HS-27A (cell line): ENCODE measurements around the gene ZDHHC22.

Source experiments
- DNase-seq: peaks from one replicate; pipeline ENCODE4 v3.0.0-alpha.2; 2012; ENCODE audit warnings: low read depth, missing footprints

The ZDHHC22 gene

DNA sequence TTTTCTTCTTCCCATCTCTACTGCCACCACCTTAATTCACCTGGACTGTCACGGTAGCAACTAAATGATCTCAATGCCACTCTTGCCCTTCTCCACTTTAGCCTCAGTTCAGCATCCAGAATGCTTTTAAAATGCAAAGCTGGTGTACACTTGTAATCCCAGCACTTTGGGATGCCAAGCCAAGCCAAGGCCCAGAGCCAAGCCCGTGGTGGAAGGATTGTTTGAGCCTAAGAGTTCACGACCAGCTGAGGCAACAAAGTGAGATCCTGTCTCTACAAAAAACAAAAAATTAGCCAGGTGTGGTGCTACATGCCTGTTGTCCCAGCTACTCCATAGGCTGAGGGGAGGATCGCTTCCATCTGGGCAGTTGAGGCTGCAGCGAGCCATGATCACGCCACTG is 37.6 kb downstream of the ZDHHC22 start:
- DNase-seq = no peak

DNA sequence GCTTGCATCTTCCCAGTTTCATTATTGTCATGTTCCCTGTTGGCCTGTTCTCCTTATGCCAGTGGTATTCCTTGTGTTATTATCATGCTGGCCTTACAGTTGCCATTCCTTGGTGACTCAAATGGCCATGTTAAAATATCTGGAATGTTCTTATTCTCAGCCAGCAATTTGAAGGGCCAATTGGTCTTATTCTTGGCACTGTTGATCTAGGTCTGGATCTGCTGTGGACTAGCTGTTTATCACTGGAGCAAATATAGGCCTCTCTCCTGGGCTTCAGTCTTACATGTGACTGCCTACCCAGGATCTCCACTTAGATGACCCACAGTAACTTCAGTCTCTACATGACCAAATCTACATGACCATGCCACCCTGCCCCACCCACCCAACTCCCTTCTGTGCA is 38.1 kb downstream of the ZDHHC22 start:
- no peak for DNase-seq

DNA sequence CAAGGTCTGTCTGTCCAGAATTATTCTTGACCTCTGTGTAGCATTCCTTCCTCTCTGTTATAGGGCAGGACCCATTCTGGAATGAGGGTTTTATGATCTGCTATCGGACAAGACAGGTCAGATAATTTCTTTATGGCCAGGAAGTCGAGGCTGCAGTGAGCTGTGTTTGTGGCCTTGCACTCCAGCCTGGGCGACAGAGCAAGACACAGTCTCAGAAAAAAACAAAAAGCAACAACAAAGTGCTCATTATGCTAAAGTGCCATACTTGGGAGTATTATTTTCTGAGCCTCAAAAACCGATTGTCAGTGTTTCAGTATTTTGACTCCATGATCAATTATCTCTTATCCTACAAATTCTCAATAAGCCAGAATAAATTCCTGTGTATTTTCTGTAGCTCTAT is 39.4 kb downstream of the ZDHHC22 start:
- DNase-seq = no peak

DNA sequence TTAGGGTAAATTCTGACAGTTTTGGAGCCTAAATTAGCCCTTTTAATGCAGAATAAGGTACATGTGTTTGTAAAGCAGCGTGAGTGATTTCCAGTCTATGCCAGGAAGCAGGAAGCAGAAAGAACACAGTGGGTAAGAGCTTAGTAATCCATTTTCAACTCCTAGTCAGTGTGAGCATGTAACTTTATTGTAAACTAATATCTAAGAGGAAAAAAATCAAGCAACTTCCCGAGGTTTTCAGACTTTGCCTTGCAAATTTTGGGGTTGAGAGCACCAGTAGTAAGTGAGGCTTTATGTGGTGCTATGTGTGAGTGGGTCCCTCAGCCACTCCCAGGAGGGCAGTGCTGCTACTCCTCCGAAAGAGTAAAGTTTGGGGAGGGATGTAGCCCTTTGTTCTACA is 40.6 kb downstream of the ZDHHC22 start:
- no peak for DNase-seq

DNA sequence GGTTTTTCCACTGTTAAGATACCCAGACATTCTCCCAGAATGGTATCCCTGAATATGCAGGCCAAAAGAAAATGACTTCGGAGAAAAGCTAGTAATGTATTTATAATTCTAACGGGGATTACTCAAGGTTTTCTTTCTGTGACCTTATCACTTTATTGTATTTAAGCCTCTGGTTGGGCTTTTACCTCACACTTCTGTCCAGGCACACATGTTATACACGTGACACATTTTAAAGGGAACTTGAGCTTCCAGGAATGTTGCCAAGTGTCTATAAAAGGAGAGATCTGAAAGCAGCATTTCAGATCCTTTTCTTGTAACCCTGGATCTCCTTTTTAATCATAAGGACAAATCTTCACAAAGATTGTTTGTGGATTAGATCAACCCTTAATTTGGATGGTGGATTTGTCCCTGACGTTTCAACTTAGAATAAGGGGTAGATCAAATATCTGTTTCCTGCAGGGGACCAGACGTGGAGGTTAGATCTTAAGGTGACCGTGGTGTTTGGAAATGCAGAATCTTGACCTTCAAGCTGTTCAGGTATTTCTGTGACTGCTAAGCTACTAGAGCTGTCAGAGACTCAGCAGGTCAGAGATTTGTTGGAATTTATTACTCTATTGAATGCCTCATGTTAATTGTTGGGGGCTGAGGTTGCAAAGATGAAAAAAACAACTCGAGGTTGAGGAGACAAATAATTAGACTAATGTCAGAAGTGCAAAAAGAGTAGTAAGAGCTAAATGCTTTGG is 42.0 kb downstream of the ZDHHC22 start:
- DNase-seq = peak; percentile 20

DNA sequence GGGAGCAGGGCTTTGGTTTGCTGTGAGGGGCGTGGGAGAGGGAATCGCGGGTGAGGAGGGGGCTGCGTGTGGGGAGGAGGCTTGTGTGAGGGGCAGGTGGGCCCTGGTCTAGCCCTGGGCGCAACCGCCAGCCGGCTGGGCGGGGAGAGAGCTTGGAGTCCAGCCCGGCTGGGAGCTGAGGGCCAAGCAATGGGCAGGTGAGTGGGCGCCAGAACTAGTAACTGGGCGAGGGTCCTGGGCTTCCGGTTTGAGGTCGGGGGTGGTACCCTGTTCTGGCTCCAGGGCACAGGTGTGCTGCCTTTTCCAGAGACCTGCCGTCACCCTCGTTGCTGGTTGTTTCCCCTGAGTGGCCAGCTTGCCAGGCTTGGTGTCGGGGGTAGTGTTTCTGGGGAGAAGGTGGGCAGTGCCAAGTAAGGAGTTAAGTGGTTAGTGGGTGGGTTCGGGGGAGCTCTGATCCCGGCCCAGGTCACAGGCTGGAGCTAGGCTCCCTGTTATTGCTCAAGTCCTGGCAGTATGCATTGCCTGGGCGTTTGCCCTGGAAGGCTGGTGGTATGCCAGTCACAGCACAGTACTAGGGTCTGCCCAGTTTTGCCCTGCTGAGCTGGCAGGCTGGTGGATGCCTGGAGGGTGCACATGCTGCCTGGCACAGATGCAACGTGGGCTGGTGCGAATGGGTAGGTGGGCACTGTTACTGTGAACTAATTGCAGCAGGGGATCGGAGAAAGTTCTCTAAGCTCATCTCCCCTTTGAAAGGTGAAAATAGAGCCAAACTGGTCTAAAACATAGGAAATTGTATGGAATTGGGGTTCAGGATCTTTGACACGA is 42.9 kb downstream of the ZDHHC22 start:
- DNase-seq = no peak

DNA sequence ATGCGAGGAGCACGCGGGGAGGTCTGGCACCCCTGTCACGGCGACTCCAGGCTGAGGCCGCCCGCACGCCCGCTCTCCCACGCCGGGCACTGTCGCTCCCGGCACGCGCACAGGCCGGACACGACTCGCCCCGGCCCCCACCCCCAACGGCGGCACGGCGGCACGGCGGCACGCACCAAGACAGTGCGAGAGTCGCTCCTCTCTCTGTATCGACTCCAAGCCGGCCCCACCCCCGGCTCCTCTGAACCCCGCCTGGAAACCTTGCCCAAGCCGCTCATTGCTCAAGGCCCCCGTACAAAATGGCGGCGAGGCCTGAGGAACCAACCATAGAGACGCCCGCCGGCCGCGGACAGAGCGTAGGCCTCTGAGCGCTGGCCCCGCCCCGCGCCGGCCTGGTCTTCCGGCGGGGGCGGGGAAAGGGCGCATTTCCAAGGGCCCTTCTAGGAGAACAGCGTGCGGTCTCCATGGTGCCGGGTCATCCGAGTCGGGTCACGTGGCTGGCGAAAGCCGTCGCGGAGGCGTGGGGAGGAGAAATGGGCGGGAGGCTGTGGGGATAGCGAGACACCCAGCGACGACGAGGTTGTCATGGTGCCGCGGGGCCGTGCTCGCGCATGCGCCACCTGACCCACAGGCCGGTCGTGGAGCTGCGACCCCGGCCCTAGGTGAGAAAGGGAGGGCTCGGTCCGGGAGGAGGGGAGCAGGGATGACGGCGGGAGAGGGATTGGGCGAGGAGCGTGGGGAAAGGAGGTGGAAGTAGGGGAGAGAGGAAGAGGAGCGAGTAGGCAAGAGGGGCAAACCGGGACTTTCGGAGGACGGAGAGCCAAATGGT is 43.7 kb downstream of the ZDHHC22 start, which contains the start of gene CIPC:
CIPC (plus strand) TSS at position 559 of the 829 bp plus-strand sequence. CDS start 7,451 bp downstream, outside the sequence.
- peak; percentile 93 for DNase-seq

DNA sequence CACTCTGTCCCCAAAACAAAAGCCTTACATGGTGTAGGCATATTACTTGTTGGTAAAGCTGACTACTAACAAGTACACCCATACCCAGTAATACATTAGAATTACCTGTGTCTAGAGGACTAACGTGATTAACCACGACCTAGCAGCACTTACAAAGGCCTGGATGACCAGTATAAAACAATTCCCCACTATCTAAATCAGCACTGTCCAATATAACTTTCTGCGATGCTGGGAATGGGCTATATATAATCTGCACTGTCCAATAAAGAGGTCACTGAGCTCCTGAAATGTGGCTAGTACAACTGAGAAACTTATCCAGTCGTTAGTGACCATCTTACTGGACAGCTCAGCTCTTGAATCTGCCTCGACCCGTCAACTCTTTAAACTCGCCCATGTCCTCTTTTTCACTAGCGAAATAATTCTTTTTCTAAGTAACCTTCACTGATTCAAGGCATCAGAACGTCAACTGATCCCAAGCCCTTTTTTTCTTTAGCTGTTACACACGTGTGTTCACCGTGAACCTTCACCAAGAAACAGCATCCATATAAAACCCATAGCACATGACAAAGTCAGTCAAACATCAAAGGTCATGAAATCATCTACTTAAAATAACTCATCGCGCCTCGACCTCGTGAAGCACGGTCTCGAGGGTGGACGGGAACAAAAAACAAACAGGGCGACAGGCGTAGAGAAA is 44.4 kb downstream of the ZDHHC22 start:
- DNase-seq = peak; percentile 14

DNA sequence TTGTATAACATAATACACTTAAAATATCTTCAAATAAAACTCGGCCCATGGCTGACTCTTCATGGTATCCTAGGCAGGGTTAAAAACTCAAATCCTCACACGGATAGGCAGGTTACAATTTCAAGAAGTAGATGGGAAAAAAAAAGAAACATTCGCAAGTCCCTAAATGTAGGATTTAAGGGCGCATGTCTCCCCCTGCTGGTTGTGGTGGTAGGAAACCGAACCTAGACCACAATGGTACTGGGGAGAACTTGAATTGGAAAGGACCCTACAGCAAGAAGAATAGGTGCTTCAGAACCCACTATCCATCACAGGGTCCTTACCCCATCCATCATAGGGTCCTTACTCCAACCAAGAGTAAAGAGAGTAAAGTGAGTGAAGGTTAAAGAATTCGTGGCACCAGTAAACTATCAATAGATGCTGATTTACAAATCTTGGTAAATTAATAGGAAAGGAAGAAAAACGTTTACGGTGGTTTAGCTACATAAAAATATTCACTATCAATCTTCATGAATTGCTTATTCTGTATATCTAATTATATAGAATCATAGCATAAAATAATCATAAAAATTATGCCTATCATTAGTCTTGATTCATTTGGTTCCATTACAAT is 46.8 kb downstream of the ZDHHC22 start:
- DNase-seq = peak; percentile 46

DNA sequence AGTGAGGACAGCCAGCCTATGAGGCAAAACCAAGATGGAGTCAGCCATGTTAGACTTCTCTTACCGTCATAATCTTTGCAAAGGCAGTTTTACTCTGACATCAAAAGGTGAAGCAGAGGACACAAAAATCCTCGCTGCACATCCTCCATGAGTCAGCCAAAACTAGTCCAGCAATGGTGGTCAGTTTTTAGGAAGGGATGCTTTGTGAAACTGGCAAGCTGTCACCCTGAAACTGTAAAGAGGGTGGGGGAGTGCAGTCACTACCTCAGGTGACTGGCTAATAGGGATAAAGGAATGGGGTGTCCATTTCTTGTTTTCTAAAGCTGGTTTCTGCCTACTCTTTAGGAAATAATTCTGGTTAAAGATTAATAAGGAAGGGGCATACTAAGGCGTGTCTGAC is 48.9 kb downstream of the ZDHHC22 start:
- no peak for DNase-seq

DNA sequence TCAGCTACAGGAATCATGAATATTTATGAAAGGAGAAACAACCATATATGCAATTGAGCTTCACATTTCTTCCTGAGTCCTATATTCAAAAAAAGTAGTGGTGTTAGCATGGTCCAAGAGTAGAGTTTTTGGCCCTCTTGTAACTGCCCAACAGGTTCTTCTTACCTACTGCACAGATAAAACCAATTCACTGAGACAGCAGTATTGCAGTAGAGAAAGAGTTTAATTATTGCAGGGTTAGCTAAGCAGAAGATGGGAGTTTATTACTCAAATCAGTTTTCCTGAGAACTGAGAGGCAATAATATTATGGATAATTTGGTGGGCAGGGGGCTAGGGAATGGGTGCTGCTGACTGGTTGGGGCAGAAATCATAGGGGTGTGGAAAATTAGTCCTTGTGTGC is 50.1 kb downstream of the ZDHHC22 start:
- DNase-seq = no peak

DNA sequence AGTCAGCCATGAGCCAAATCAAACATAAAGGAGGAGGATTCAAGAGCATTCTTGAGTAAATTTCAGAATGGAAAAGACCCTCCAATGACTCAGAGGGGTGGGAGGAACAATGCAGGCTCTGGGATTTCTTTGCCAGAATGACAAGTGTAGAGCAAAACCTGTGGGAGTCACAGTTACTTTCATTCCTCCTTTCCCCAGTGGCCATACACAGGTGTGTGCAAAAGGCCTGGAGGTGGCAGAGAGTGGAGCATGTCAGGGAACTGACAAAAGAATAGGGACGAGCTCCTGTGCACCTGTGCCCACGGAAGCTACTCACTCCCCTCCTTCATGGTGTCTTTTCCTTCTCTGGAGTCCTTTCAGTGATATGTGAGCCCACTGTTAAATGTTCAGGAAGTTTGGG is 52.9 kb downstream of the ZDHHC22 start:
- no peak for DNase-seq

DNA sequence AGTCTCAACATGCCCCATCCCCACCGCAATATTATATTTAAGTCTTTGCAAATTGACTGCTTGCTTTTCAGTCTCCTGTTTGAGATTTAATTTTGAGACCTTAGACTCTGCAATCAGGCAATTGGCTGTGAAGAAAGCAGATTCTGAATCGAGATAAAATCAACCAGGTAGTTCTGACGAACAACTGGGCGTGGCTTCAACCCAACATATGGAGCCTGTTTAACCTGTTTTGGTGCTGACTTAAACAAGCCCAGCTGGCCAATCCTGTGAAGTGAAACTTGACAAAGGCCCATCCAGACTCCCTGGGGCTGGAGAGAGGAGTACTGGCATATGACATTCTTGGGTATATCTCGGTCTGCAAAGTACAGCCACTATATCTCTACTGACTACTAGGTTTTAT is 53.4 kb downstream of the ZDHHC22 start:
- no peak for DNase-seq

DNA sequence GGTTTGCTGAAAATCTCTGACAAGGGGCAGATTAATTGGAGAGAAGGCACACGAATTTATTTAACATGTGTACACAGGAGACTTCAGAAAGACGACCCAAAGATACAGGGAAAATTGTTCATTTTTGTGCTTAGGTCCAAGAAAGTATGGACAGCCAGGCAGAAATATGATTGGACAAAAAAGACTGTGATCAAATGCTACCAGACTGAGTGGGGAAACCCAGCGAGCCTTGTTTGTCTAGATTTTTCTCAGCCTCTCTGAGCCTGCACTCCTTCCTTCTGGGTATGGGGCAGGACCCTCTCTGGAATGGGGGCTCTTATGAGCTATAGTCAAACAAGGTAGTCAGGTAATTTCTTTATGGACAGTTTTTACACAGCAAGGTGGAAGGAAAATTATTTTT is 54.0 kb downstream of the ZDHHC22 start:
- no peak for DNase-seq

DNA sequence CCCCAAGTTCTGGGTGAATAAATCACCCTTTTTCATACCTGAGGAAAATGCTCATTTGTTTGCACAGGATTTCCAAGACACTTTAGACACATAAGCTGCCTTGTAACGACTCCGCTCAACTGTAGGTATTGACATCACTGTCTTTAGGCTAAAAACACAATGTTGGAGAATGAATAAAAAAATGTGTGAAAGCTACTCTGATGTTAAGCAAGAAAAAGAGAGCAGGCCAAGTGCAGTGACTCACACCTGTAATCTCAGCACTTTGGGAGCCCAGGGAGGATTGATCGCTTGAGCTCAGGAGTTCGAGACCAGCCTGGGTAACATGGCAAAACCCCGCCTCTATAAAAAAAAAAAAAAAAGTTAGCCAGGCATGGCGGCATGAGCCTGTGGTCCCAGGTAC is 54.6 kb downstream of the ZDHHC22 start:
- DNase-seq = no peak

DNA sequence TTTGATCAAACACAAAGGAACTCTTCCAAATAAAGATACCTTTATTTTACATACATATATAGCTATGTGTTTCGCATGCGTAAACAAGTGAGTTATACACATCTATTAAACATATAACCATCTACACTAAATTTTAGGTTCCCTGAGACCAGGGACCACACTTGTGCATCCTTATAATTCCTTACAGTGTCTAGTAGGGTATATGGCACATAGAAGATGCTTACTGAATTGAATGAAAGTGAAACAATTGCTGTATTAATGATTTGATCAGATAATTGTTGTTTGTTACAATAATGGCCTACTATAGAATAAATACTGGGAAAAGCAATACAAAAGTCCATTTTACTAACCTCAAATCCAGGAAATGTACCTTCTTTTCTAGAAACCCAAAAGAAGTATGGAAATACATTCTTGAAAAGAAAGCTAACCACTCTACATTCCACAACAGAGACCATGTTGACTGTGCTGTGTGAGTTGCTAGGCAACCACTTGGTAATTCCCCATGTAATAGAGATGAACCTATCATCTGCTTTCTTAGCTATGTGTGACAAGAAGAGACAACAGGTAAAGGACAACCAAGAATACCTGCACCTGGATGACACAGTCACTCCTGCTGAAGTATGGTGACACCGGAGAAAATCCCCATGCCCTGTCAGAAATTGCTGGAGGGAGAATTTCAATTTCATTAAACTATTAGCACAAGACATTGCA is 55.4 kb downstream of the ZDHHC22 start:
- DNase-seq = no peak

DNA sequence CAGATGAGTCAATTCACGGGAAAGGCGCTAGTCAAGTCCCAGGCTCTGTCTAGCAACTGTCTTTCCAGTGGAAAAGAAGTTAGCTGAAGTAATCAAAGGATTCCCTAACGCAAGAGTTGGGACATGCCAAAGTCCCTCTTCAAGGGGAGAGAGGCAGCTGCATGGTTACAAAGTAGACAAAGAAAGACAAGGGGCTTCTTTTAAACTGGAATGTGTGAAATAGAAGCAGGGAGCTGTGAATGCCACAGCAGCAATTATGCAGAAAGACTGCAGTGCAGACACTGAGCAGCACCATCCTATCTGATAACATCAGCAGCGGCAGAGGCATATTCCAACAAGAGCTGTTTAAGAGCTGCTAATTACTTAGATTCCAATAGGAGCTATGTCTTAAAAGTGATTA is 56.1 kb downstream of the ZDHHC22 start:
- no peak for DNase-seq

DNA sequence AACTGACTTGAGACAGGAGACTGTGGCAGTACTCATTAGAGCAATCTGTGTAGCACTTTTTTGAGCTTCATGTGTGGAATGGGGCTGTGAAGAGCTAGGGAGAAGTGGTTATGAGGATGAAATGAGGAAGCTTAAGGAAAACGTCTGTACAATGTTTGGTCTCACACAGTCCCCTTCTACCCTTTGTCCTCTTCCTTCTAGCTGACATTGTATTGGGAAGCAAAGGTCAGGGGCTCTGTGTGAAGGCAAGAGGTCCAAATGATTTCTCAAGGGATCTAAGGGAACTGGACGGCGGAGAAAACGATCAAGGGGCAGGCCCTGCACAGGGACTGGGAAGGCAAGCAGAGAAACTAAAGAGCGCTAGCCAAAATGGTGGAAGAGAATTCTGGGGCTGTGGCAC is 56.6 kb downstream of the ZDHHC22 start:
- no peak for DNase-seq

DNA sequence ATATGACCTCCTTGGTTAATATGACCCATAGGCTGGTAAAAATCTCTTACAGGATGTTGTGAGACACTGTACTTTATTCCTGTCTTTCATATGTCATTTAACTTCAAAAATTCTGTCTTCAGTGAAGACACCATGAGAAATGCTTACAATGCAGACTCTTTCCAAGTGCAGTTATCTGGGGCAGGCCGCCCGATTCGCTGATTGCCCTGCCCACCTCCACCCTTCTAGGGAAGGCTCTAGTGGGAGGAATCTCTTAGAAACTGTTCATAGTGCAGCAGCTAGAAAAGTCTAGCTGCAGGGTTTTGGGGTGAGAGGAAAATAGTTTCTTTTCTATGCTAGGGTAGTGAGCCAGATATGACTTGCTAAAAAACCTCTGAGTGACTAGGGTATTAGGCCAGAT is 58.5 kb downstream of the ZDHHC22 start:
- DNase-seq = no peak

DNA sequence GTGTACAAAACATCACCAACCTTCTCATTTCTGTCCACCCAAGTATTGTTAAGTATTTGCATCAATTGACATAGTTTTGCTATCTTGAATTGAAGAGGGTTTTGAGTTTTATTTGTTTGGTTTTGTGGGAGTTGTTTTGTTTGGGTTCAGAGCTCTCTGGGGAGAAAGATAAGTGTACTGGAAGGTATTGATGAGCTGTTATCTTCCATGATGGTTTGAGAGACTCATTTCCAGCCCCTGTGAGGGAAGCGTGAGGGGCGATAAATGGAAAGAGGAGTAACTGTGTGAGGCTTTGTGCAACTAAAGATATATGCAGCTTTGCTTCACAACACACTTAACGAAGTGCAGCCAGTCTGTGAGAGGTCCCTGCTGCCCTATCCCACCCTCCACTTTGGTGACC is 59.2 kb downstream of the ZDHHC22 start:
- no peak for DNase-seq
